Suprapubic skin (tissue), 4 donors: ENCODE results near the gene C1QTNF6. TPM values are rescaled to one million over a fixed set of nuclear protein-coding genes. Genes with fewer than 3 reads are reported as not detected.

Experiments
- DNase-seq, 2 donors: peaks; one replicate each; pipeline ENCODE4 v3.0.0-alpha.2; 2019; ENCODE audit warnings: low spot score in 2 of 2
- H3K27ac ChIP-seq: fragments of 200-600 bp; sonication (generic); one replicate; pipeline ENCODE4 v1.5.1; 2019
- H3K27me3 ChIP-seq: fragments of 200-600 bp; sonication (generic); one replicate; pipeline ENCODE4 v1.5.1; 2019
- H3K36me3 ChIP-seq: fragments of 200-600 bp; sonication (generic); one replicate; pipeline ENCODE4 v1.5.1; 2019
- H3K4me1 ChIP-seq: fragments of 200-600 bp; sonication (generic); one replicate; pipeline ENCODE4 v1.5.1; 2019
- H3K4me3 ChIP-seq: fragments of 200-600 bp; sonication (generic); one replicate; pipeline ENCODE4 v1.5.1; 2019; ENCODE audit warnings: mild to moderate bottlenecking
- H3K9me3 ChIP-seq: fragments of 200-600 bp; sonication (generic); one replicate; pipeline ENCODE4 v1.5.1; 2019
- EP300 ChIP-seq: sonication (generic); formaldehyde crosslinking; IDR thresholded peaks from one replicate; pipeline ENCODE4 v1.6.1; 2017; ENCODE audit warnings: antibody characterized with exemption
- POLR2A ChIP-seq, 2 donors: fragments of 450-650 bp; IDR thresholded peaks; one replicate each; pipeline ENCODE4 v1.6.1; 2017; ENCODE audit warnings: antibody characterized with exemption in 2 of 2, mild to moderate bottlenecking in 2 of 2, moderate library complexity in 2 of 2
- POLR2AphosphoS5 ChIP-seq, 3 donors: sonication (generic); formaldehyde crosslinking; IDR thresholded peaks; one replicate each; pipeline ENCODE4 v1.6.1; 2017; ENCODE audit warnings: antibody characterized with exemption in 3 of 3
- WGBS: methylation state at CpG from one replicate; pipeline ENCODE4 v1.1.5; 2018; 5-methylcytosine and 5-hydroxymethylcytosine counted together
- total RNA-seq, 4 donors: library from RNA; depleted of rRNA; stranded (reverse); fragments of >200 nt; gene quantifications; one replicate each; pipeline ENCODE4 v1.1.0, GENCODE V29; 2016
- TF ChIP-seq, protein P1 (sequence below), 2 donors: fragments of 200-600 bp in 1 of 2; fragments of 450-650 bp in 1 of 2; sonication (generic) in 1 of 2; IDR thresholded peaks; one replicate each; pipeline ENCODE4 v1.5.1; 2016 to 2019; ENCODE audit warnings: antibody characterized with exemption in 2 of 2, mild to moderate bottlenecking in 1 of 2, moderate library complexity in 1 of 2

C1QTNF6 gene
- total RNA-seq, 4 donors from 2014 or later = 1.2 to 8.4 (median 2.7) TPM

DNA sequence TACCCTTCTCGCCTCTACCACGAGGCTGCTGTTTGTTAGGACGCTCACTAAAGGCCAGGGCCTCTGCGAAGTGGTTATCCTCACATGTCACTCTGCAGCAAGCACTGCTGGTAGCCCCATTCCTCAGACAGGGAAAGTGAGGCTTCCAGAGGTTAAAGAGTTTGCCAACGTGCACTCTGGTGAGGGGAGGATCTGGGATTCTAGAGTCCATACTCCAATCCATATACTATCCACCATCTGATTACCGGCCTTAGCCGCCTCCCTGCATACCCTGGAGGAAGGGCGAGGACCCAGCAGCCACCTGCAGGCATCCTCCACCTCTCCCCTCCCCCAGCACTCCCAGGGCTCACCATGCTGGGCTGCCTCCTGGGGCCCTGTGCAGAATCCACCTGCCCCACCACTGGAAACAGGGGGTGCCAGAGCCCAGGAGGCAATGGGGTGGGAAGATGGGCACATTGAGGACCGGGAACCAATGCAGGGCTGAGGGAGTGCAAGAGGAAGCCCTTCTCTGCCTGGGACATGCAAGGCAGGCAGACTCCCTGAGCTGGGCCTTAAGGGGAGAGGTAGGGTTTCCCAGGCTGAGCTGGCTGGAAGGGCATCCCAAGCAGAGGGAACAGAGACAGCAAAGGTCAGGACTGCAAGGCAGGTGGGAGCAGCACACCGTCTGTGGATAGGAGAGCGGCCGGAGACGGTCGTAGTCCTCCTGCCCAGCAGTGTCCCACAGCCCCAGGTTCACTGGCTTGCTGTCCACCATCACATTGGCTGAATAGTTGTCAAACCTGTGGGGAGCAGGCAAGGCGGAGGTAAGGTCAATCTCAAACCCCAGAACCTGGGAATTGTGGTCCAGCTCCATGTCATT is 44.3 kb upstream of the C1QTNF6 start:
- Histone ChIP-seq H3K4me1 (peaks cover 24% of the 10 kb centered on the region), H3K27me3 (peaks cover 40% of the 10 kb centered on the region), H3K4me3 (no peak overlapping the region), H3K36me3 (no peaks in the 10 kb centered on the region), H3K9me3 (no peaks in the 10 kb centered on the region), H3K27ac (no peak overlapping the region)
- no peak for TF ChIP-seq EP300
- TF ChIP-seq, protein P1, sequence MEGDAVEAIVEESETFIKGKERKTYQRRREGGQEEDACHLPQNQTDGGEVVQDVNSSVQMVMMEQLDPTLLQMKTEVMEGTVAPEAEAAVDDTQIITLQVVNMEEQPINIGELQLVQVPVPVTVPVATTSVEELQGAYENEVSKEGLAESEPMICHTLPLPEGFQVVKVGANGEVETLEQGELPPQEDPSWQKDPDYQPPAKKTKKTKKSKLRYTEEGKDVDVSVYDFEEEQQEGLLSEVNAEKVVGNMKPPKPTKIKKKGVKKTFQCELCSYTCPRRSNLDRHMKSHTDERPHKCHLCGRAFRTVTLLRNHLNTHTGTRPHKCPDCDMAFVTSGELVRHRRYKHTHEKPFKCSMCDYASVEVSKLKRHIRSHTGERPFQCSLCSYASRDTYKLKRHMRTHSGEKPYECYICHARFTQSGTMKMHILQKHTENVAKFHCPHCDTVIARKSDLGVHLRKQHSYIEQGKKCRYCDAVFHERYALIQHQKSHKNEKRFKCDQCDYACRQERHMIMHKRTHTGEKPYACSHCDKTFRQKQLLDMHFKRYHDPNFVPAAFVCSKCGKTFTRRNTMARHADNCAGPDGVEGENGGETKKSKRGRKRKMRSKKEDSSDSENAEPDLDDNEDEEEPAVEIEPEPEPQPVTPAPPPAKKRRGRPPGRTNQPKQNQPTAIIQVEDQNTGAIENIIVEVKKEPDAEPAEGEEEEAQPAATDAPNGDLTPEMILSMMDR (IDR thresholded peaks at IDR 0.05) = no peak
- TF ChIP-seq POLR2AphosphoS5 (IDR thresholded peaks at IDR 0.05) = no peak
- TF ChIP-seq POLR2A (IDR thresholded peaks at IDR 0.05) = no peak
- no peak for DNase-seq
- WGBS = 80% methylated on average over 15 of the region's 15 CpGs

DNA sequence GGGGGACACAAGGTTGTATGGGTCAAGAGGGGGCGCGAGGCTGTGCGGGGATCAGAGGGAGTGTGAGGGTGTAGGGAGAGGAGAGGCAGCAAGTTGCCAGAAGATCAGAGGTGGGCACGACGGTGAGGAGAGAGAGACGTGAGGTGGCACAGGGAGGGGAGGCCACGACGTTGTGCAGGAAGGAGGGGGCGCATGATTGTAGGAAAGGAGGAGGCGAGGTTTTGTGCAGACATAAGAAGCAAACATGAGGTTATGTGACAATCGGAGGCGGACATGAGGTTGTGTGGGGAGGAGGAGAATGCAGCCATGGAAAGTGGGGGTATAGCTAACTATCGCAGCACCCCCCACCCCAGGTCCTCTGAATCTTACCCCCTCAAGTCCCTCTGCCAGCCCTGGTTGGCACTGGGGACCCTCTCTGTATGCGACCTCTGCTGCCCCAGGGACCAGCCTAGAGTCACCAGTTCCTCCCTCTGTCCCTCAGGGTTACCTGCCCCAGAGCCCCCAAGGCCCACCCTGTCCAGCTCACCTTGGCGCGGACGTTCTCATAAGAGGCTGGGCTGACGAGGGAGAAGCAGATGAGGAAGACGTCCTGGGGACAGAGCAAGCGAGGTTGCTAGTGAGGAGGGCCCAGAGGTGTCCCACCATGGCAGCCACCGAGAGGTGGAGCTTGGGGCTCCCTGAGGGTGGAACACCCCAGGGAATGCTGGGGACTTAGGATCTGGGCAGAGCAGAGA is 43.5 kb upstream of the C1QTNF6 start:
- H3K9me3 ChIP-seq = no peaks in the 10 kb centered on the region
- no peaks in the 10 kb centered on the region for H3K36me3 ChIP-seq
- H3K27me3 ChIP-seq = peaks cover 34% of the 10 kb centered on the region
- peaks cover 24% of the 10 kb centered on the region for H3K4me1 ChIP-seq
- no peak overlapping the region for H3K27ac ChIP-seq
- 71% methylated on average over 21 of the region's 21 CpGs for WGBS
- DNase-seq = no peak
- no peak overlapping the region for H3K4me3 ChIP-seq
- TF ChIP-seq POLR2AphosphoS5 (IDR thresholded peaks at IDR 0.05) (no peak), EP300 (no peak), POLR2A (IDR thresholded peaks at IDR 0.05) (no peak)
- TF ChIP-seq, protein P1 (IDR thresholded peaks at IDR 0.05) = no peak

DNA sequence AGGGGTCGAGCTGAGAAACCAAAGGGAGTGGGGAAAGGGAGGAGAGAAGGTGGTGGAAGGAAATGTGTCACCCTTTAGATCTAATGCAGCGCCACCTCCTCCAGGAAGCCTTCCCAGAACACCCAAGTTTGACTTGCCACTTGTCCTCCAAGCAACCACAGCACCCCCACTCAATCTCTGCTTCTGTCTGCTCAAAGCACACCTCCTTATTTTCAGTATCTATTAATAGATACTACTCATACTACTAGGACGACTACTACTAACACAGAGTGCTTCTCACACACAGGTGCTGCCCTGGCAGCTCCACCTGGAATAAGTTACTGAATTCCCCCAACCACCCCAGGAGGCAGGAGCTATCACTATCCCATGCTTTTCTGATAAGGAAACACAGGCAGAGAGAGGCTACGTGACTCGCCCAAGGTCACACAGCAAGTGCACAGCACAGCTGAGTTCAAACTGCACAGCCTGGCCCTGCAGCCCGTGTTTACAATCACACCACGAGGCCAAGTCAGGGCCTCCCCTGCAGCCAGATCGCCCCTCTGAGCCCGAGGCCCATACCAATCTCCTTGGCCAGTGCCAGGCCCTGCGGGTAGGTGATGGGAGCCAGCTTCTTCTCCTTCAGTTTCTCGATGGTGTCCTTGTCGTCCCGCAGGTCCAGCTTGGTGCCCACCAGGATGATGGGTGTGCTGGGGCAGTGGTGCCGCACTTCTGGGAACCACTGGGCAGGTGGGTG is 42.8 kb upstream of the C1QTNF6 start:
- H3K36me3 ChIP-seq = no peaks in the 10 kb centered on the region
- H3K4me3 ChIP-seq = no peak overlapping the region
- no peak for TF ChIP-seq POLR2AphosphoS5 (IDR thresholded peaks at IDR 0.05)
- TF ChIP-seq POLR2A (IDR thresholded peaks at IDR 0.05) = no peak
- TF ChIP-seq, protein P1 (IDR thresholded peaks at IDR 0.05) = no peak
- TF ChIP-seq EP300 = no peak
- 72% methylated on average over 14 of the region's 14 CpGs for WGBS
- peaks cover 24% of the 10 kb centered on the region for H3K4me1 ChIP-seq
- H3K27ac ChIP-seq = no peak overlapping the region
- peaks cover 28% of the 10 kb centered on the region for H3K27me3 ChIP-seq
- no peak for DNase-seq
- H3K9me3 ChIP-seq = no peaks in the 10 kb centered on the region

DNA sequence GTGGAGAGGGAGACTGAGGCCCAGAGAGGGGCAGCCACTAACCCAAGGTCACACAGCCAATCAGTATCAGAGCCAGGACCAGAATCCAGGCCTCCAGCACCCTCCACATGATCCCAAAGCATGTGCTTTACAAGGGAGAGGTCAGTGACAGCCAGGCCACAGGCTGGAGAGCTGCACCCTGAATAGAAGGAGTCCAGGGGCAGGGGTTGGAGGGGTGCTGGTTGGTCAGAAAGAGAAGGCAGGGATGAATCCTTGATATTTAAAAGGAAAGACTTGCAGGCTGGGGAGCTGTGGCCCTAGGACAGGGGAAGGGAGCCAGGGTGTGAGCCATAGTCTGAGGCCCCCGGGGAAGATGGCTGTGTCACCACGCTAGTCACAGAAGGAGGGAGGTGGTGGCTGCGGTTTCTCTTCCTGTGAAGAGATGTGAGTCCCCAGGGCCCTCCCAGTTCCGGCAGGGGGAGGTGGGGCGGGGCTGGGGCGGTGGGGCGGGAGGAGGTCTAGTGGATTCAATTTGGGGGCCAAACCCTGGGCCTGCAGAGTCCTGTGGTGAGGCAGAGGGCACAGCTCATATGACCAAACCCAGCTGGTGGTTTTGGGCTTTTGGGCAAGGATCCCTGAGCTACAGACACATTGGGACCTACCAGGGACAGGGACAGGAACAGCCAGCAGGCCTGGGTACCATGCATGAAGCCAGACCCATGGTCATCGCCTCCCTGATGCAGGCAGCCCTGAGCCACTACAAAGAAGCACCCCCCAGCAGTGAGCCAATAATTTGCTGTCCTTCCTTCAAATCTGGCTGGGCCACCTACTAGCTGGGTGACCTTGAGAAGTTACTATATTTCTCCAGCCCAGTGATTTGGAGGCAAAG is 42.0 kb upstream of the C1QTNF6 start:
- TF ChIP-seq POLR2A (IDR thresholded peaks at IDR 0.05) (no peak), POLR2AphosphoS5 (IDR thresholded peaks at IDR 0.05) (no peak), EP300 (no peak)
- TF ChIP-seq, protein P1 (IDR thresholded peaks at IDR 0.05) = no peak
- Histone ChIP-seq H3K4me3 (no peak overlapping the region), H3K27ac (peak overlapping the region; percentile 34), H3K9me3 (no peaks in the 10 kb centered on the region), H3K27me3 (peaks cover 24% of the 10 kb centered on the region), H3K36me3 (no peaks in the 10 kb centered on the region), H3K4me1 (peaks cover 24% of the 10 kb centered on the region)
- DNase-seq = no peak
- WGBS = 34% methylated on average over 4 of the region's 8 CpGs
